Measurements from ENCODE around the gene IRF2BPL. TPM values are rescaled to one million over a fixed set of nuclear protein-coding genes. Genes with fewer than 3 reads are reported as not detected.

IRF2BPL gene
- total and polyA plus RNA-seq, 4 donors = 3.8 to 15.8 (median 7.4) TPM

DNA sequence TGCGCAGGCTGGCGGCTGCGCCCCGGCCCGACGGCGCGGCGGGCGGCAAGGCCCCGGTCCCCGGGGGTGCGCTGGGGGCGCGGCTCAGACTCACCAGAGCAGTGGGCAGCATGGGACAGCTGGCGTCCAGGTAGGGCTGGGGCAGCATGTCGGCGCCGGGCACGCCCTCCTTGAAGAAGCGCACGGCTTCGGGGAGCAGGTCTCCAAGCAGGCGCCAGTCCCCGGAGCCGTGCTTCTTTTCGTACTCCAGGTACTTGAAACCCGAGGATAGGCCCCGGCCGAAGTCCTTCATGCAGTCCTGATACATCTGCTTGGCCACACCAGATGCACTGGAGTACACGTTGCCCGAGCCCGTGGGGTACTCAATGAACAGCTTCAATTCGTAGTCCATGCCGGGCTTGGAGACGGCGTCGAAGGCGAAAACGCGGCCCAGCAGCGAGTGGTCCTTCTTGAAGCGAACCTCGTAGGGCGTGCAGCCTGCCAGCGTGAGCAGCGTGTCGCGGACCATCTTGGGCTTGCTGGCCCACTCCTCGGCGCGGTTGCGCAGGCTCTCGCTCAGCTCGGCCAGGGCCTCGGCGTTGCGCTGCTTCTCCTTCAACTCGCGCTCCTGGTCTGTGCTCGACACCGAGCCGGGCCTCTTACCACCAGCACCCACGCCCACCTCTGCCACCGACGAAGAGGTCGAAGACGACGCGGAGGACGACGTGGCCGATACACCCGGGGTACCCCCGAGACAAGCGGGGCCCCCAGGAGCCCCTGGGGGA is 2.2 kb downstream of the IRF2BPL start:
- TF ChIP-seq YY1 (IDR thresholded peaks at IDR 0.05) (no peak), SP1 (IDR thresholded peaks at IDR 0.05) (no peak), HNF4G (IDR thresholded peaks at IDR 0.05) (no peak), FOXA1 (IDR thresholded peaks at IDR 0.05) (no peak), TAF1 (conservative IDR thresholded peaks at IDR 0.05) (no peak), RAD21 (IDR thresholded peaks at IDR 0.05) (peak in 1 of 2 donors; percentile 12), JUND (IDR thresholded peaks at IDR 0.05) (no peak), FOXA2 (IDR thresholded peaks at IDR 0.05) (no peak)
- TF ChIP-seq, protein P1, sequence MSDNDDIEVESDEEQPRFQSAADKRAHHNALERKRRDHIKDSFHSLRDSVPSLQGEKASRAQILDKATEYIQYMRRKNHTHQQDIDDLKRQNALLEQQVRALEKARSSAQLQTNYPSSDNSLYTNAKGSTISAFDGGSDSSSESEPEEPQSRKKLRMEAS (IDR thresholded peaks at IDR 0.05) = no peak
- Histone ChIP-seq H3K9me3 (ENCODE audit: control insufficient read depth in 4 of 4, low read length in 3 of 4) (no peaks in the 10 kb centered on the region), H3K4me1 (ENCODE audit: control insufficient read depth in 4 of 4, insufficient read depth in 4 of 4, low read length in 3 of 4) (peaks cover 16 to 52% (median 32%) of the 10 kb centered on the region in 4 donors), H3K9ac (ENCODE audit: low read depth in 1 of 2, low read length in 2 of 2) (peak overlapping the region; percentile 61 to 87), H3K36me3 (ENCODE audit: control insufficient read depth in 4 of 4, insufficient read depth in 3 of 4, low read depth in 1 of 4, low read length in 3 of 4) (peaks cover 0 to 2% (median 0%) of the 10 kb centered on the region in 4 donors), H3K27ac (ENCODE audit: low read depth in 1 of 2, low read length in 2 of 2) (peak overlapping the region; percentile 98 to 99), H3K27me3 (ENCODE audit: control insufficient read depth in 4 of 4, insufficient read depth in 4 of 4, low read length in 3 of 4) (no peaks in the 10 kb centered on the region), H3K4me3 (ENCODE audit: low read depth in 1 of 3, low read length in 3 of 3) (peak overlapping the region; percentile 63 to 96 (median 79))
- DNase-seq (ENCODE audit: low spot score) = no peak
- 14% methylated on average over 76 of the region's 76 CpGs for WGBS

GRCh38 chr14:77025744-77026165 is 2.8 kb downstream of the IRF2BPL start:
- Histone ChIP-seq H3K4me1 (ENCODE audit: control insufficient read depth in 4 of 4, insufficient read depth in 4 of 4, low read length in 3 of 4) (peaks cover 15 to 51% (median 32%) of the 10 kb centered on the region in 4 donors), H3K27me3 (ENCODE audit: control insufficient read depth in 4 of 4, insufficient read depth in 4 of 4, low read length in 3 of 4) (no peaks in the 10 kb centered on the region), H3K36me3 (ENCODE audit: control insufficient read depth in 4 of 4, insufficient read depth in 3 of 4, low read depth in 1 of 4, low read length in 3 of 4) (peaks cover 0 to 2% (median 0%) of the 10 kb centered on the region in 4 donors), H3K27ac (ENCODE audit: low read depth in 1 of 2, low read length in 2 of 2) (peak overlapping the region; percentile 98 to 99), H3K4me3 (ENCODE audit: low read depth in 1 of 3, low read length in 3 of 3) (peak overlapping the region; percentile 63 to 96 (median 79)), H3K9me3 (ENCODE audit: control insufficient read depth in 4 of 4, low read length in 3 of 4) (no peaks in the 10 kb centered on the region), H3K9ac (ENCODE audit: low read depth in 1 of 2, low read length in 2 of 2) (peak overlapping the region in 1 of 2 donors; percentile 87)
- TF ChIP-seq HNF4A (conservative IDR thresholded peaks at IDR 0.05) = no peak
- no peak for TF ChIP-seq ZBTB33 (IDR thresholded peaks at IDR 0.05)
- TF ChIP-seq, protein P1 (IDR thresholded peaks at IDR 0.05) = no peak
- TF ChIP-seq FOXA2 (IDR thresholded peaks at IDR 0.05) = no peak
- TF ChIP-seq TAF1 (conservative IDR thresholded peaks at IDR 0.05) = no peak
- TF ChIP-seq FOXA1 (IDR thresholded peaks at IDR 0.05) = no peak
- TF ChIP-seq REST (IDR thresholded peaks at IDR 0.05) = no peak
- TF ChIP-seq RAD21 (IDR thresholded peaks at IDR 0.05) = no peak
- TF ChIP-seq SP1 (IDR thresholded peaks at IDR 0.05) = no peak
- DNase-seq (ENCODE audit: low spot score) = no peak
- 32% methylated on average over 42 of the region's 42 CpGs for WGBS
